ENCODE data around the gene IL13.

Gene IL13

DNA sequence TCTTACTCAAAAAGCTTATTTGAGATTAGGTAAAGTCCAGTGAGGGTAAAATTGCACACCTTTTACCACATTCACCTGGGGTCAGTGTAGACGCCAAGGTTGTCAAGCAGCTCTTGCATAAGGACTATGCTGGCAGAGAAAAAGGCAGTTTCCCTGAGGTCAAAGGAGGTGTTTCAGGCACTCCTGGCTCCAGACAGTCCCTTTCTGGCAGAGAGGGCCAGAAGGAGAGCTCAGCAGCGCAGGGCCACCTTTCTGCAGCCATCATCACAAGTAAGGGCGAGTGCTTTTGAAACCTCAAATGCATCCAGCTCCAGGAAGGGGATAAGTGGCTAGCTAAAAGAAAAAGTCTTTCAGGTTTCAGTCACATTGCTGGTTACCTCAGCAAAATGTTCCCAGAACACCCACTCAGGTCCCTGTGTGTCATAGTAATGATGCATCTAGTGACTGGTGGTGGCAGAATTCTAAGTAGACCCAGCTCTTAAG lies 16.7 kb upstream of the IL13 start:
- TF ChIP-seq, protein P1, sequence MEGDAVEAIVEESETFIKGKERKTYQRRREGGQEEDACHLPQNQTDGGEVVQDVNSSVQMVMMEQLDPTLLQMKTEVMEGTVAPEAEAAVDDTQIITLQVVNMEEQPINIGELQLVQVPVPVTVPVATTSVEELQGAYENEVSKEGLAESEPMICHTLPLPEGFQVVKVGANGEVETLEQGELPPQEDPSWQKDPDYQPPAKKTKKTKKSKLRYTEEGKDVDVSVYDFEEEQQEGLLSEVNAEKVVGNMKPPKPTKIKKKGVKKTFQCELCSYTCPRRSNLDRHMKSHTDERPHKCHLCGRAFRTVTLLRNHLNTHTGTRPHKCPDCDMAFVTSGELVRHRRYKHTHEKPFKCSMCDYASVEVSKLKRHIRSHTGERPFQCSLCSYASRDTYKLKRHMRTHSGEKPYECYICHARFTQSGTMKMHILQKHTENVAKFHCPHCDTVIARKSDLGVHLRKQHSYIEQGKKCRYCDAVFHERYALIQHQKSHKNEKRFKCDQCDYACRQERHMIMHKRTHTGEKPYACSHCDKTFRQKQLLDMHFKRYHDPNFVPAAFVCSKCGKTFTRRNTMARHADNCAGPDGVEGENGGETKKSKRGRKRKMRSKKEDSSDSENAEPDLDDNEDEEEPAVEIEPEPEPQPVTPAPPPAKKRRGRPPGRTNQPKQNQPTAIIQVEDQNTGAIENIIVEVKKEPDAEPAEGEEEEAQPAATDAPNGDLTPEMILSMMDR (IDR thresholded peaks at IDR 0.05; ENCODE audit: low read depth, low read length), result no peak
- no peak for DNase-seq (ENCODE audit: low read depth, low spot score)
- H3K4me3 ChIP-seq (ENCODE audit: low read depth, low read length), result no peak overlapping the region
- in situ Hi-C loops (cut with HindIII; ENCODE audit: low sequenced_read_pairs), result no loop called here

GRCh38 chr5:132641841-132642240 lies 16.1 kb upstream of the IL13 start:
- TF ChIP-seq, protein P1 (IDR thresholded peaks at IDR 0.05; ENCODE audit: low read depth, low read length), result no peak
- in situ Hi-C loops (cut with HindIII; ENCODE audit: low sequenced_read_pairs), result no loop called here
- no peak overlapping the region for H3K4me3 ChIP-seq (ENCODE audit: low read depth, low read length)
- DNase-seq (ENCODE audit: low read depth, low spot score), result no peak

DNA sequence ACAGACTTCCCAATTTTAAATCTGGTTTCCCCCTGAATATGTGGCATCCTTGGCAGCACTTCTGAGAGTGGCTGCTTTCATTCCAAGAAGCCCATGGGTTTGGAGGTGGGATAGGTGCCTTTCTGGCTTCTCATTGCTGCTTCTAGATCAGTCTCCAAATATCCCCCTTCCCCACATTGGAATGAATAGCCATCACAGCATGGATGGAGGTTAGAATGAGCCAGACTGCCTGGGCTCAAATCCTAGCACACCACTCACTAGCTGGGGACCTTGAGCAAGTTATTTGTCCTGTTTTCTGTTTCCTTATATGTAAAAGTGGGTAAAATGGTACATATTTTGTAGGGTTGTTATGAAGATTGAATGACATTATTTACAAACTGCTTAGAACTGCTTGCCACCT lies 13.8 kb upstream of the IL13 start:
- no peak overlapping the region for H3K4me3 ChIP-seq (ENCODE audit: low read depth, low read length)
- DNase-seq (ENCODE audit: low read depth, low spot score), result no peak
- TF ChIP-seq, protein P1 (IDR thresholded peaks at IDR 0.05; ENCODE audit: low read depth, low read length), result no peak
- in situ Hi-C loops (cut with HindIII; ENCODE audit: low sequenced_read_pairs), result no loop called here

GRCh38 chr5:132646583-132647266 lies 11.2 kb upstream of the IL13 start:
- no peak overlapping the region for H3K4me3 ChIP-seq (ENCODE audit: low read depth, low read length)
- in situ Hi-C loops (cut with HindIII; ENCODE audit: low sequenced_read_pairs), result no loop called here
- TF ChIP-seq, protein P1 (IDR thresholded peaks at IDR 0.05; ENCODE audit: low read depth, low read length), result no peak
- DNase-seq (ENCODE audit: low read depth, low spot score), result no peak

DNA sequence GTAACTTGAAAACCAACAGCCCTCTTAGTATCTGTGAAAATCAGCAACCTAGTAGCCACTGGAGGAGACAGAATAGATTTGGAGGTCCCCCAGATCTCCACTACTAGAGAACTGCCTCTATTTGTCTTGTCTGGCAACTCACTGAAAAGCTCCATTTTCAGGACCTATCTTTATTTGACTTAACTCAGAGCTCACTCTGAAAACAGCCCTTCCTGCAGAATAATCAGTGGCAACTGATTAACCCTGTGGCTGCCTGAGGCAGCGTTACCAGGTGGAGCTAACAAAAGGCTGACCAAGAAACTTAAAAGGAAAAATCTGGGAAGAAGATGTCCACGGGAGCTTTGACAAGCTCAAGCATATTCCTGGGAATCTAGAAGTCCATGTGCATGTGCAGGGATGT lies 10.5 kb upstream of the IL13 start:
- in situ Hi-C loops (cut with HindIII; ENCODE audit: low sequenced_read_pairs), result no loop called here
- DNase-seq (ENCODE audit: low read depth, low spot score), result no peak
- TF ChIP-seq, protein P1 (IDR thresholded peaks at IDR 0.05; ENCODE audit: low read depth, low read length), result no peak
- H3K4me3 ChIP-seq (ENCODE audit: low read depth, low read length), result no peak overlapping the region

DNA sequence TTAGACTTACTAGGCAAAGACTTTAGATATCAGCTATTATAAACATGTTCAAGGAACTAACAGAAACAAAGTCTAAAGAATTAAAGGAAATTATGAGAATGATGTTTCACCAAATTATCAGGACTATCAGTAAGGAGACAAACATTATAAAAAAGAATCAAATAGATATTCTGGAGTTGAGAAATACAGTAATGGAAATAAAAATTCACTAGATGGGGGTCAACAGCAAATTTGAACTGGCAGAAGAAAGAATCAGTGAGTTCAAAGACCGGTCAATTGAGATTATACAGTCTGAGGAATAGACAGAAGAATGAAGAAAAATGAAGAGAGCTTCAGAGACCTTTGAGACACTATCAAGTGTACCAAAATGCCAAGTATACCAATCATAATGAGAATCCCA lies 9.6 kb upstream of the IL13 start:
- in situ Hi-C loops (cut with HindIII; ENCODE audit: low sequenced_read_pairs), result no loop called here
- no peak for DNase-seq (ENCODE audit: low read depth, low spot score)
- H3K4me3 ChIP-seq (ENCODE audit: low read depth, low read length), result no peak overlapping the region
- TF ChIP-seq, protein P1 (IDR thresholded peaks at IDR 0.05; ENCODE audit: low read depth, low read length), result no peak

All from astrocyte of the spinal cord (primary cell).